Endothelial cell (in vitro differentiated cells): ENCODE data around the gene NCOA3. TPM values are rescaled to one million over a fixed set of nuclear protein-coding genes. Genes with fewer than 3 reads are reported as not detected.

Experiments
- DNase-seq: peaks from one replicate; pipeline ENCODE4 v3.0.0; 2021; ENCODE audit warnings: low spot score
- H3K27ac Mint-ChIP-seq: one replicate; pipeline ENCODE4 v1.8.0; 2021; ENCODE audit warnings: mixed read lengths, inconsistent platforms; ENCODE audit not compliant: unreplicated experiment
- H3K27me3 Mint-ChIP-seq: one replicate; pipeline ENCODE4 v1.8.0; 2021; ENCODE audit warnings: mild to moderate bottlenecking, moderate library complexity, mixed read lengths, inconsistent platforms; ENCODE audit not compliant: unreplicated experiment
- H3K36me3 Mint-ChIP-seq: one replicate; pipeline ENCODE4 v1.8.0; 2021; ENCODE audit warnings: mild to moderate bottlenecking, low read depth, mixed read lengths, inconsistent platforms; ENCODE audit not compliant: unreplicated experiment
- H3K4me1 Mint-ChIP-seq: one replicate; pipeline ENCODE4 v1.8.0; 2021; ENCODE audit warnings: mild to moderate bottlenecking, mixed read lengths, inconsistent platforms; ENCODE audit not compliant: unreplicated experiment
- H3K4me3 Mint-ChIP-seq: one replicate; pipeline ENCODE4 v1.8.0; 2021; ENCODE audit warnings: mild to moderate bottlenecking, mixed read lengths, inconsistent platforms; ENCODE audit not compliant: unreplicated experiment
- H3K9me3 Mint-ChIP-seq: one replicate; pipeline ENCODE4 v1.8.0; 2021; ENCODE audit warnings: mixed read lengths, inconsistent platforms; ENCODE audit not compliant: unreplicated experiment
- CTCF ChIP-seq: fragments of 200-600 bp; sonication (generic); IDR thresholded peaks from one replicate; pipeline ENCODE4 v1.5.0; 2021; ENCODE audit warnings: antibody characterized with exemption; ENCODE audit not compliant: unreplicated experiment
- total RNA-seq: library from RNA; stranded (reverse); fragmentation: NEBNext Ultra II Directional; extraction: Animal tissue kit (Norgen Biotek cat#: 25700); gene quantifications from one replicate; pipeline ENCODE4 v1.2.1, GENCODE V29; 2021; ENCODE audit not compliant: unreplicated experiment

The NCOA3 gene
- total RNA-seq, 1 donor from 2014 or later, result 54.8 TPM

GRCh38 chr20:47652301-47652700 lies 150.6 kb downstream of the NCOA3 start:
- H3K36me3 Mint-ChIP-seq, result peaks cover 35% of the 10 kb centered on the region
- no peak for TF ChIP-seq CTCF
- peak overlapping the region; percentile 37 for H3K4me3 Mint-ChIP-seq
- H3K27ac Mint-ChIP-seq, result no peak overlapping the region
- H3K27me3 Mint-ChIP-seq, result peaks cover 3% of the 10 kb centered on the region
- no peaks in the 10 kb centered on the region for H3K9me3 Mint-ChIP-seq
- no peak for DNase-seq
- peaks cover 23% of the 10 kb centered on the region for H3K4me1 Mint-ChIP-seq

GRCh38 chr20:47652794-47653193 lies 151.1 kb downstream of the NCOA3 start:
- peaks cover 23% of the 10 kb centered on the region for H3K4me1 Mint-ChIP-seq
- peaks cover 3% of the 10 kb centered on the region for H3K27me3 Mint-ChIP-seq
- no peaks in the 10 kb centered on the region for H3K9me3 Mint-ChIP-seq
- H3K4me3 Mint-ChIP-seq, result no peak overlapping the region
- no peak overlapping the region for H3K27ac Mint-ChIP-seq
- no peak for TF ChIP-seq CTCF
- DNase-seq, result no peak
- H3K36me3 Mint-ChIP-seq, result peaks cover 35% of the 10 kb centered on the region

GRCh38 chr20:47653869-47654268 lies 152.2 kb downstream of the NCOA3 start:
- TF ChIP-seq CTCF, result no peak
- Mint-ChIP-seq H3K36me3 (peaks cover 37% of the 10 kb centered on the region), H3K4me3 (no peak overlapping the region), H3K4me1 (peaks cover 20% of the 10 kb centered on the region), H3K27me3 (peaks cover 3% of the 10 kb centered on the region), H3K27ac (no peak overlapping the region), H3K9me3 (no peaks in the 10 kb centered on the region)
- DNase-seq, result no peak

- TF ChIP-seq CTCF, result no peak
- Mint-ChIP-seq H3K27me3 (peaks cover 3% of the 10 kb centered on the region), H3K27ac (no peak overlapping the region), H3K4me1 (peaks cover 15% of the 10 kb centered on the region), H3K4me3 (no peak overlapping the region), H3K36me3 (peaks cover 35% of the 10 kb centered on the region), H3K9me3 (no peaks in the 10 kb centered on the region)
- DNase-seq, result no peak
Measured at GRCh38 chr20:47654370-47654769, 152.7 kb downstream of the NCOA3 start.

- DNase-seq, result no peak
- Mint-ChIP-seq H3K4me1 (peaks cover 7% of the 10 kb centered on the region), H3K9me3 (no peaks in the 10 kb centered on the region), H3K4me3 (no peak overlapping the region), H3K27ac (no peak overlapping the region), H3K36me3 (peaks cover 44% of the 10 kb centered on the region), H3K27me3 (peaks cover 1% of the 10 kb centered on the region)
- TF ChIP-seq CTCF, result no peak
Measured at GRCh38 chr20:47655635-47656034, 153.9 kb downstream of the NCOA3 start.
